Hepatocyte (in vitro differentiated cells): ENCODE data around the gene TESK2. TPM values are rescaled to one million over a fixed set of nuclear protein-coding genes. Genes with fewer than 3 reads are reported as not detected.
A peak's percentile ranks its signal among the peaks of the same experiment; 100 is the strongest.

Experiments
- DNase-seq: peaks from one replicate; pipeline ENCODE4 v3.0.0-alpha.2; 2016; ENCODE audit warnings: low spot score
- H2AFZ ChIP-seq: fragments of 200-600 bp; sonication (generic); 2 replicates; pipeline ENCODE4 v1.6.0; 2016; ENCODE audit warnings: antibody characterized with exemption, mild to moderate bottlenecking
- H3K27ac ChIP-seq: fragments of 200-600 bp; sonication (generic); 2 replicates; pipeline ENCODE4 v1.5.1; 2016; ENCODE audit warnings: mild to moderate bottlenecking
- H3K27me3 ChIP-seq: fragments of 200-600 bp; sonication (generic); 2 replicates; pipeline ENCODE4 v1.6.1; 2016
- H3K36me3 ChIP-seq: fragments of 200-600 bp; sonication (generic); replicated peaks from 2 replicates; pipeline ENCODE4 v1.5.1; 2016; ENCODE audit warnings: low read depth; ENCODE audit not compliant: insufficient read depth
- H3K4me1 ChIP-seq: fragments of 200-600 bp; sonication (generic); 2 replicates; pipeline ENCODE4 v1.5.1; 2016; ENCODE audit warnings: mild to moderate bottlenecking, moderate library complexity; ENCODE audit not compliant: insufficient read depth
- H3K4me2 ChIP-seq: fragments of 200-600 bp; sonication (generic); 2 replicates; pipeline ENCODE4 v1.6.0; 2016
- H3K4me3 ChIP-seq: fragments of 200-600 bp; sonication (generic); 2 replicates; pipeline ENCODE4 v1.5.1; 2016; ENCODE audit warnings: mild to moderate bottlenecking
- H3K79me2 ChIP-seq: fragments of 200-600 bp; sonication (generic); 2 replicates; pipeline ENCODE4 v1.6.0; 2017; ENCODE audit warnings: mild to moderate bottlenecking
- H3K9me2 ChIP-seq: fragments of 200-600 bp; sonication (generic); replicated peaks from 2 replicates; pipeline ENCODE4 v1.6.0; 2017; ENCODE audit warnings: mild to moderate bottlenecking; ENCODE audit not compliant: insufficient read depth
- H3K9me3 ChIP-seq: fragments of 200-600 bp; sonication (generic); 2 replicates; pipeline ENCODE4 v1.5.1; 2016; ENCODE audit warnings: low read depth, mild to moderate bottlenecking
- H4K20me1 ChIP-seq: fragments of 200-600 bp; sonication (generic); 2 replicates; pipeline ENCODE4 v1.6.0; 2016; ENCODE audit warnings: mild to moderate bottlenecking; ENCODE audit not compliant: insufficient read depth, poor library complexity, severe bottlenecking
- EZH2 ChIP-seq: fragments of 200-600 bp; sonication (generic); IDR thresholded peaks from 2 replicates; pipeline ENCODE4 v1.6.1; 2016; ENCODE audit warnings: antibody characterized with exemption, mild to moderate bottlenecking, borderline replicate concordance
- EZH2phosphoT487 ChIP-seq: fragments of 200-600 bp; sonication (generic); IDR thresholded peaks from one replicate; pipeline ENCODE4 v1.6.1; 2018; ENCODE audit warnings: antibody characterized with exemption, mild to moderate bottlenecking, low read depth, moderate library complexity; ENCODE audit not compliant: unreplicated experiment, severe bottlenecking
- WGBS: methylation state at CpG from one replicate; pipeline ENCODE4 v1.1.6; 2016; ENCODE audit warnings: low lambda C conversion rate; ENCODE audit errors: missing lambda C conversion rate; 5-methylcytosine and 5-hydroxymethylcytosine counted together
- polyA plus RNA-seq: library from polyadenylated mRNA; unstranded; fragments of >200 nt; fragmentation: Nextera tagmentation; extraction: Ambion mirVana; gene quantifications from 2 replicates; pipeline ENCODE4 v1.2.1, GENCODE V29; 2016
- total RNA-seq: library from RNA; depleted of rRNA; stranded (reverse); fragments of >200 nt; gene quantifications from 2 replicates; pipeline ENCODE4 v1.2.3, GENCODE V29; 2014
- TF ChIP-seq, protein P1 (sequence below): fragments of 200-600 bp; sonication (generic); IDR thresholded peaks from 2 replicates; pipeline ENCODE4 v1.5.1; 2016; ENCODE audit warnings: antibody characterized with exemption, mild to moderate bottlenecking; ENCODE audit not compliant: poor library complexity

TESK2 gene
- total and polyA plus RNA-seq, 2 experiments from 2014 or later: 6.2 to 8.6 TPM

DNA sequence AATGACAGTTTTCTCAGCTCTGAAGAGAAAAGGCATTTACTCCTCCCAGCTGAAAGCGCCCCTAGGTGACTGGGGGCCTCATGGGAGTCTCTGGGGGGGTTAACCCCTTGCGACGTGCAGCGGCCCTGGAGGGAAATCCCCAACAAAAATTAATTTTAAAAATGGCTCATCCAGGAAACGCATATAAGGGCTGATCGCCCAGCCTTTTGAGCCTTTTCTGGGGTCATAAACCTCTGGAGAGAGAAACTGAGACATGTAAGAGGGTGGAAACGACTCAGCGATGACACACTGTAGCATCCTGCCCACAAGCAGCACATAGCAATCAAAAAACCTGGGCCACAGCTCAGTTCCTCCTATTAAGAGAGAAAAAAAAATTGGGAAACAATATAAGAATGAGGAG, 184.6 kb downstream of the TESK2 start:
- H3K4me2 ChIP-seq: no peak overlapping the region
- WGBS: 62% methylated on average over 8 of the region's 8 CpGs
- H3K27ac ChIP-seq: no peak overlapping the region
- no peak overlapping the region for H2AFZ ChIP-seq
- H3K79me2 ChIP-seq: no peaks in the 10 kb centered on the region
- H3K4me3 ChIP-seq: no peak overlapping the region
- H3K36me3 ChIP-seq: no peaks in the 10 kb centered on the region
- no peaks in the 10 kb centered on the region for H3K9me2 ChIP-seq
- DNase-seq: no peak
- no peaks in the 10 kb centered on the region for H4K20me1 ChIP-seq
- no peaks in the 10 kb centered on the region for H3K27me3 ChIP-seq
- TF ChIP-seq, protein P1, sequence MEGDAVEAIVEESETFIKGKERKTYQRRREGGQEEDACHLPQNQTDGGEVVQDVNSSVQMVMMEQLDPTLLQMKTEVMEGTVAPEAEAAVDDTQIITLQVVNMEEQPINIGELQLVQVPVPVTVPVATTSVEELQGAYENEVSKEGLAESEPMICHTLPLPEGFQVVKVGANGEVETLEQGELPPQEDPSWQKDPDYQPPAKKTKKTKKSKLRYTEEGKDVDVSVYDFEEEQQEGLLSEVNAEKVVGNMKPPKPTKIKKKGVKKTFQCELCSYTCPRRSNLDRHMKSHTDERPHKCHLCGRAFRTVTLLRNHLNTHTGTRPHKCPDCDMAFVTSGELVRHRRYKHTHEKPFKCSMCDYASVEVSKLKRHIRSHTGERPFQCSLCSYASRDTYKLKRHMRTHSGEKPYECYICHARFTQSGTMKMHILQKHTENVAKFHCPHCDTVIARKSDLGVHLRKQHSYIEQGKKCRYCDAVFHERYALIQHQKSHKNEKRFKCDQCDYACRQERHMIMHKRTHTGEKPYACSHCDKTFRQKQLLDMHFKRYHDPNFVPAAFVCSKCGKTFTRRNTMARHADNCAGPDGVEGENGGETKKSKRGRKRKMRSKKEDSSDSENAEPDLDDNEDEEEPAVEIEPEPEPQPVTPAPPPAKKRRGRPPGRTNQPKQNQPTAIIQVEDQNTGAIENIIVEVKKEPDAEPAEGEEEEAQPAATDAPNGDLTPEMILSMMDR: no peak
- TF ChIP-seq EZH2phosphoT487 (no peak), EZH2 (no peak)
- H3K9me3 ChIP-seq: no peaks in the 10 kb centered on the region
- H3K4me1 ChIP-seq: peaks cover 13% of the 10 kb centered on the region

GRCh38 chr1:45305231-45305630, 185.7 kb downstream of the TESK2 start:
- H3K4me3 ChIP-seq: no peak overlapping the region
- H2AFZ ChIP-seq: no peak overlapping the region
- no peak overlapping the region for H3K27ac ChIP-seq
- H3K4me1 ChIP-seq: peaks cover 13% of the 10 kb centered on the region
- no peaks in the 10 kb centered on the region for H3K27me3 ChIP-seq
- no peaks in the 10 kb centered on the region for H4K20me1 ChIP-seq
- H3K79me2 ChIP-seq: no peaks in the 10 kb centered on the region
- H3K4me2 ChIP-seq: no peak overlapping the region
- TF ChIP-seq EZH2phosphoT487 (no peak), EZH2 (no peak)
- TF ChIP-seq, protein P1: no peak
- H3K9me2 ChIP-seq: no peaks in the 10 kb centered on the region
- no peak for DNase-seq
- no peaks in the 10 kb centered on the region for H3K36me3 ChIP-seq
- H3K9me3 ChIP-seq: no peaks in the 10 kb centered on the region
- 91% methylated on average over 10 of the region's 10 CpGs for WGBS

GRCh38 chr1:45304311-45305081, 186.5 kb downstream of the TESK2 start:
- peak overlapping the region; percentile 96 for H2AFZ ChIP-seq

More at GRCh38 chr1:45304311-45305081, 186.5 kb downstream of the TESK2 start:
- peak overlapping the region; percentile 90 for H3K27ac ChIP-seq
- peak; percentile 15 for DNase-seq
- WGBS: 63% methylated on average over 15 of the region's 15 CpGs
- H3K4me2 ChIP-seq: peak overlapping the region; percentile 95
- no peaks in the 10 kb centered on the region for H3K27me3 ChIP-seq
- peaks cover 13% of the 10 kb centered on the region for H3K4me1 ChIP-seq
- H4K20me1 ChIP-seq: no peaks in the 10 kb centered on the region
- H3K9me2 ChIP-seq: no peaks in the 10 kb centered on the region
- peak overlapping the region; percentile 40 for H3K4me3 ChIP-seq
- H3K9me3 ChIP-seq: no peaks in the 10 kb centered on the region
- H3K79me2 ChIP-seq: no peaks in the 10 kb centered on the region
- TF ChIP-seq EZH2phosphoT487: no peak
- no peak for TF ChIP-seq EZH2
- TF ChIP-seq, protein P1: no peak
- H3K36me3 ChIP-seq: no peaks in the 10 kb centered on the region
